CD4-positive, alpha-beta T cell treated with Interleukin-12 subunit alpha and Interleukin-12 subunit beta, for 1 hour (primary cell): ENCODE results near the gene RBL1.
"Not testable (repeated sequence)": the region's sequence is repeated elsewhere in the genome, so short reads cannot be mapped to it uniquely, and the experiment has no call there.

Source experiments
- DNase-seq: peaks from one replicate; pipeline ENCODE4 v3.0.0-alpha.2; 2020

RBL1 gene

GRCh38 chr20:37075932-37076685, 19.7 kb downstream of the RBL1 start:
- no peak for DNase-seq

- no peak for DNase-seq
Observed at GRCh38 chr20:37072293-37073196, 23.3 kb downstream of the RBL1 start.

DNA sequence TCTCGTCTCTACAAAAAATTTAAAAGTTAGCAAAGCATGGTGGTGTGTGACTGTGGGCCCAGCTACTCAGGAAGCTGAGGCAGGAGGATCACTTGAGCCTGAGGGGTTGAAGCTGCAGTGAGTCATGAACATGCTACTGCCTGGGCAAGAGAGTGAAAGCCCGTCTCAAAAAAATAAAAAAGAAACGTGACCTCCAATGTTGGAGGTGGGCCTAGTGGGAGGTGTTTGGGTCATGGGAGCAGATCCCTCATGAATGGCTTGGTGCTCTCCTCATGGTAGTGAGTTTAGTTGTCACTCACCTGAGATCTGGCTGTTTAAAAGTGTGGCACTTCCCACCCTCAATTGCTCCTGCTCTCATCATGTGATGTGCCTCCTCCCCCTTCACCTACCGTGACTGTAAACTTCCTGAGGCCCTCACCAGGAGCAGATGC, 24.3 kb downstream of the RBL1 start:
- DNase-seq = peak; percentile 39

DNA sequence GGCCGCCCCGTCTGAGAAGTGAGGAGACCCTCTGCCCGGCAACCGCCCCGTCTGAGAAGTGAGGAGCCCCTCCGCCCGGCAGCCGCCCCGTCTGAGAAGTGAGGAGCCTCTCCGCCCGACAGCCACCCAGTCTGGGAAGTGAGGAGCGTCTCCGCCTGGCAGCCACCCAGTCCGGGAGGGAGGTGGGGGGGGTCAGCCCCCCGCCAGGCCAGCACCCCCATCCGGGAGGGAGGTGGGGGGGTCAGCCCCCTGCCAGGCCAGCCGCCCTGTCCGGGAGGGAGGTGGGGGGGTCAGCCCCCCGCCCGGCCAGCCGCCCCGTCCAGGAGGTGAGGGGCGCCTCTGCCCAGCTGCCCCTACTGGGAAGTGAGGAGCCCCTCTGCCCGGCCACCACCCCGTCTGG, 26.2 kb downstream of the RBL1 start:
- not testable (repeated sequence) for DNase-seq

DNA sequence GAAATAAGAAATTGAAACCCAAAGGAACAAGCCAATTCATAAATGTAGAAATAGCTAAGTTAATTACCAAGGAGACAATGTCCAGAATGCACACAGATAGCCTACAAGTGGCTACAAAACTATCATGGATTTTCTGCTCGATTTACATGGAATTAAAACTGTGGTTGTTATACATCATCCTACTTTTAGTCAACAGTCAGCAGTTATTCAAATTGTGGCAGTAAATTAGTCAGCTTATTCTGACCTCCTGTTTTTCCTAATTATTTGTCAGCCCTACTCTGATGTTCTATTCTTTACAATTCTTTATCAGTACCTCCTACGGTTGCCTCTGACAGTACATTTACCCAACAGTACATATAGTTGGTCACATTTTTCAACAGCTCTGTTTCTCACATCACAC, 29.6 kb downstream of the RBL1 start:
- DNase-seq = no peak

DNA sequence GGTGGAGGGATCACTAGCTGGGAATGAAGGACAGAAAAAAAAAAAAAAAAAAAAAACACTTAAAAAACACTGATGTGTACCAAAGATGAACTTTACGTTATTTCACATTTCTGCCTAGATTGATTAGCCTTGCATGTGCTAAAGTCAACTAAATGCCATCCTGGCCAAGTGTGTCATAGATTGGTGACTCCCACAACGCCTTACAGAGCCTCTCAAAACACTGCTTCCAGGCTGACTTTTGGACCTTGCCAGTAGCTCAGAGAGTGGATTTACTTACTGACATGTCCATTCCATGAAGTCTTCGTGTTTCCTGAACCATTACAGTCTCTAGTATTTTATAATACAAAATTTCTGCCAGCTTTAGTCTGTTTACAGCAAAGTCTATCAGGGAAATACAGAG, 40.5 kb downstream of the RBL1 start:
- no peak for DNase-seq

GRCh38 chr20:37053230-37053950, 42.4 kb downstream of the RBL1 start:
- no peak for DNase-seq

GRCh38 chr20:37042986-37043972, 52.5 kb downstream of the RBL1 start:
- DNase-seq = peak; percentile 60

- not testable (repeated sequence) for DNase-seq
Observed at GRCh38 chr20:37039366-37039765, 56.4 kb downstream of the RBL1 start.

DNA sequence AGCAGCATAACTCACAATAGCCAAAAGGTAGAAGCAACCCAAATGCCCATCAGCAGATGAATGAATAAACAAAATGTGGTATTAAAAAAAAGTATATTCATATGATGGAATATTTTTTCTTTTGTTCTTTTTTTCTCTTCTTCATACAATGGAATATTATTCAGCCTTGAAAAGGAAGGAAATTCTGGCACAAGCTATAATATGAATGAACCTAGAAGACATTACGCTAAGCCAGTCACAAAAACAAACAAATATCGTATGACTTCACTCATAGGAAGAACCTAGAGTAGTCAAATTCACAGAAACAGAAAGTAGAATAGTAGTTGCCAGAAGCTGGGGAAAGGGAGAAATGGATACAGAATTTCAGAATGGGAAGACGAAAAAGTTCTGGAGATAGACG, 63.7 kb downstream of the RBL1 start:
- no peak for DNase-seq

- DNase-seq = no peak
Observed at GRCh38 chr20:37020636-37021035, 75.2 kb downstream of the RBL1 start.

GRCh38 chr20:37012631-37013030, 83.2 kb downstream of the RBL1 start:
- not testable (repeated sequence) for DNase-seq

GRCh38 chr20:37011858-37012257, 83.9 kb downstream of the RBL1 start:
- not testable (repeated sequence) for DNase-seq

DNA sequence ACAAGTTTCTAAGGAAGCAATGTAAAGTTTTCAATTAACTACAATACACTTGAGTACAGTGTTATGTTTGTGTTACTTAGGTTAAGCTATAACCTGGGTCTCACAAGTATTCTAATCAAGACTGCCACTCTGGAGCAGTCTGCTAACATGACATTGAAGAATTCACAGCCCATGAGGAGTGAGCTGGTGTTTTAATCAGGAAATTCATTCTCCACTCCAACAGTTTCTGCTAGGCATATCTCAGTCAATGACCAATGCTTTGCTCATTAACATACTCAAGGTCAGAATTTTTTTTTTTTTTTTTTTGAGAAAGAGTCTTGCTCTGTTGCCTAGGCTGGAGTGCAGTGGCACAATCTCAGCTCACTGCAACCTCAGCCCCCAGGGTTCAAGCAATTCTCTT, 84.7 kb downstream of the RBL1 start:
- no peak for DNase-seq

GRCh38 chr20:37007898-37008649, 87.7 kb downstream of the RBL1 start:
- DNase-seq = peak; percentile 74

- not testable (repeated sequence) for DNase-seq
Observed at GRCh38 chr20:37005062-37005942, 90.5 kb downstream of the RBL1 start.

- DNase-seq = not testable (repeated sequence)
Observed at GRCh38 chr20:37001634-37002033, 94.2 kb downstream of the RBL1 start.

- DNase-seq = not testable (repeated sequence)
Observed at GRCh38 chr20:37000171-37000570, 95.6 kb downstream of the RBL1 start.

DNA sequence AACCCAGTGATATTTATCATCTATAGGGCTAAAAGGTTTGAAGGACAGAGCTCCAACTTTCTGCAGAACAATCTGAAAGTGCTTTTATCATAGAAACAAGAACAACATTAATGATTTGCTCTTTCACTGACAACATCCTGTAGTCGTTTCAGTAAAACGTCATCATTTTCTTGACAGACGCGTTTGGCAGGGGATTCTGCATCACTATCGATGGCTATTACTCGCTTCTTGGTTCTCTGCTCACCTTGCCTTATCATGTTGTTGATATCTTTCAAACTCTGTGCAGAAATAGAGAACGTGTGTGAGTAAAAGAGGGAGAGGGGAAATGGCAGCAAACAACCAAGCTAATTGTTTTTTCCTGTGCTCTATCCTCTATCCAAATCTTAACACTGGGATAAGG, 97.1 kb downstream of the RBL1 start:
- peak; percentile 19 for DNase-seq

DNA sequence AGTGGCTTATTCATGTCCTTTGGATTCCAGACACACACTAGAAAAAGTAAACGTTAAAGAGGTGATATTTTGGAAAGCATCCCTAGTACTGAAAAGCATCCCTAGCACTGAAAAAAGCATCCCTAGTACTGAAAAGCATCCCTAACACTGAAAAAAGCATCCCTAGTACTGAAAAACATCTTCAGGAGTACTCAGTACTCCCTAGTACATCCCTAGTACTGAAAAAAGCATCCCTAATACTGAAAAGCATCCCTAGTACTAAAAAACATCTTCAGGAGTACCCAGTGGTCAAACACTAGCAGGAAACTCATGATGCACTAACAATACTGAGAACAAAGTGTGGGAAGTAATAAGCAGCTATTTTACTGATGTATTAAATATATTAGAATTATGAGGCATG, 98.7 kb downstream of the RBL1 start:
- no peak for DNase-seq
